ENCODE results near the gene BRPF1.
A peak's percentile ranks its signal among the peaks of the same experiment; 100 is the strongest.

Gene BRPF1, protein sequence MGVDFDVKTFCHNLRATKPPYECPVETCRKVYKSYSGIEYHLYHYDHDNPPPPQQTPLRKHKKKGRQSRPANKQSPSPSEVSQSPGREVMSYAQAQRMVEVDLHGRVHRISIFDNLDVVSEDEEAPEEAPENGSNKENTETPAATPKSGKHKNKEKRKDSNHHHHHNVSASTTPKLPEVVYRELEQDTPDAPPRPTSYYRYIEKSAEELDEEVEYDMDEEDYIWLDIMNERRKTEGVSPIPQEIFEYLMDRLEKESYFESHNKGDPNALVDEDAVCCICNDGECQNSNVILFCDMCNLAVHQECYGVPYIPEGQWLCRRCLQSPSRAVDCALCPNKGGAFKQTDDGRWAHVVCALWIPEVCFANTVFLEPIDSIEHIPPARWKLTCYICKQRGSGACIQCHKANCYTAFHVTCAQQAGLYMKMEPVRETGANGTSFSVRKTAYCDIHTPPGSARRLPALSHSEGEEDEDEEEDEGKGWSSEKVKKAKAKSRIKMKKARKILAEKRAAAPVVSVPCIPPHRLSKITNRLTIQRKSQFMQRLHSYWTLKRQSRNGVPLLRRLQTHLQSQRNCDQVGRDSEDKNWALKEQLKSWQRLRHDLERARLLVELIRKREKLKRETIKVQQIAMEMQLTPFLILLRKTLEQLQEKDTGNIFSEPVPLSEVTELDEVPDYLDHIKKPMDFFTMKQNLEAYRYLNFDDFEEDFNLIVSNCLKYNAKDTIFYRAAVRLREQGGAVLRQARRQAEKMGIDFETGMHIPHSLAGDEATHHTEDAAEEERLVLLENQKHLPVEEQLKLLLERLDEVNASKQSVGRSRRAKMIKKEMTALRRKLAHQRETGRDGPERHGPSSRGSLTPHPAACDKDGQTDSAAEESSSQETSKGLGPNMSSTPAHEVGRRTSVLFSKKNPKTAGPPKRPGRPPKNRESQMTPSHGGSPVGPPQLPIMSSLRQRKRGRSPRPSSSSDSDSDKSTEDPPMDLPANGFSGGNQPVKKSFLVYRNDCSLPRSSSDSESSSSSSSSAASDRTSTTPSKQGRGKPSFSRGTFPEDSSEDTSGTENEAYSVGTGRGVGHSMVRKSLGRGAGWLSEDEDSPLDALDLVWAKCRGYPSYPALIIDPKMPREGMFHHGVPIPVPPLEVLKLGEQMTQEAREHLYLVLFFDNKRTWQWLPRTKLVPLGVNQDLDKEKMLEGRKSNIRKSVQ (N-terminal part only)

GRCh38 chr3:9731206-9732079 lies at the start of gene BRPF1:
TSS of gene BRPF1 (plus strand) at chr3:9731735. CDS start at chr3:9734141, 2,406 bp downstream.
- peak within 1 kb of the TSS; percentile 88 for H3K4me3 ChIP-seq (ENCODE audit: low read depth, low read length)
- TF ChIP-seq, protein P1, sequence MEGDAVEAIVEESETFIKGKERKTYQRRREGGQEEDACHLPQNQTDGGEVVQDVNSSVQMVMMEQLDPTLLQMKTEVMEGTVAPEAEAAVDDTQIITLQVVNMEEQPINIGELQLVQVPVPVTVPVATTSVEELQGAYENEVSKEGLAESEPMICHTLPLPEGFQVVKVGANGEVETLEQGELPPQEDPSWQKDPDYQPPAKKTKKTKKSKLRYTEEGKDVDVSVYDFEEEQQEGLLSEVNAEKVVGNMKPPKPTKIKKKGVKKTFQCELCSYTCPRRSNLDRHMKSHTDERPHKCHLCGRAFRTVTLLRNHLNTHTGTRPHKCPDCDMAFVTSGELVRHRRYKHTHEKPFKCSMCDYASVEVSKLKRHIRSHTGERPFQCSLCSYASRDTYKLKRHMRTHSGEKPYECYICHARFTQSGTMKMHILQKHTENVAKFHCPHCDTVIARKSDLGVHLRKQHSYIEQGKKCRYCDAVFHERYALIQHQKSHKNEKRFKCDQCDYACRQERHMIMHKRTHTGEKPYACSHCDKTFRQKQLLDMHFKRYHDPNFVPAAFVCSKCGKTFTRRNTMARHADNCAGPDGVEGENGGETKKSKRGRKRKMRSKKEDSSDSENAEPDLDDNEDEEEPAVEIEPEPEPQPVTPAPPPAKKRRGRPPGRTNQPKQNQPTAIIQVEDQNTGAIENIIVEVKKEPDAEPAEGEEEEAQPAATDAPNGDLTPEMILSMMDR (conservative IDR thresholded peaks at IDR 0.05; ENCODE audit: low read depth, low read length), result peak; percentile 28
- DNase-seq (ENCODE audit: low read depth), result peak; percentile 100

- TF ChIP-seq, protein P1 (conservative IDR thresholded peaks at IDR 0.05; ENCODE audit: low read depth, low read length), result no peak
- no peak for DNase-seq (ENCODE audit: low read depth)
- no peak overlapping the region for H3K4me3 ChIP-seq (ENCODE audit: low read depth, low read length)
Measured at GRCh38 chr3:9682096-9682495, 49.4 kb upstream of the BRPF1 start.

GRCh38 chr3:9683426-9683825 lies 48.1 kb upstream of the BRPF1 start:
- no peak overlapping the region for H3K4me3 ChIP-seq (ENCODE audit: low read depth, low read length)
- TF ChIP-seq, protein P1 (conservative IDR thresholded peaks at IDR 0.05; ENCODE audit: low read depth, low read length), result no peak
- DNase-seq (ENCODE audit: low read depth), result no peak

DNA sequence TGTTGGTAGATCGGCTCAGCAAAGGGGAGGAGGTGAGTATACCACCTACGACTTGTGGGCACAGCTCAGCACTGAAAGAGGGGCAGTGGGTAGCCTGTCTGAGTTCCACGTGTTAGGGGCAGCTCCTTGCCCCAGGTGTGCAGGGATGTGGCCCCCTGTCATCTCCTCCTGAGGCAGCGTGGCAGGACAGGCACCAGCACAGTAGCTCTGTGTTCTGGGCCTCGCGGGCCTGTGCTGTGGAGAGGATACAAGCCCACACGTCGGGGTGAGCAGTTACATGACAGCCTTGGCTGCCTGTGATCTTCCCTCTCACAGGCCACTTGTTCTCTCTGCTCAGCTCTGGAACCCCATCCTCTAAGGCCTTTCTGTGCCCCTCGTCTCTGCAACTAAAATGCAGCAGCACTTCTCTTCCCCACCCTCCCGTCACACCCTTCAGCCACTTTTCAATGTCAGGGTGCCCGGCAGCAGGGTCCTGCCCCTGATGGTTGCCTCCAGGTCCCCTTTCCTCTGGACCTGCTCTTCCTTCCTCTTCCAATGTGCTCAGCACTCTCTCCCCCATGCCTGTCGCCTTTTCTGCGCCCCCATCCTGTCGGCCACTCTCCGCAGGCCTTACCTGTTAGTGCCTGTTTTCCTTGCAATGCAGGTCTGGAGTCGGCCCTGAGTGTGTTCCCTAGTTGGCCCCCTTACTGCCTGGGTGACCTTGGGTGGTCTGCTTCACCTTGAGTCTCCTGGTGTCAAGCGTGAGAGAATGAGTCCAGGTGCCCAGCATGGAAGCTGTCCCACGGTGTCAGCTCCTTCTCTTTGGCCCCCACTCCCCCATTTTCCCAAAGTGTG lies 46.1 kb upstream of the BRPF1 start:
- no peak for DNase-seq (ENCODE audit: low read depth)
- H3K4me3 ChIP-seq (ENCODE audit: low read depth, low read length), result no peak overlapping the region
- TF ChIP-seq, protein P1 (conservative IDR thresholded peaks at IDR 0.05; ENCODE audit: low read depth, low read length), result no peak

DNA sequence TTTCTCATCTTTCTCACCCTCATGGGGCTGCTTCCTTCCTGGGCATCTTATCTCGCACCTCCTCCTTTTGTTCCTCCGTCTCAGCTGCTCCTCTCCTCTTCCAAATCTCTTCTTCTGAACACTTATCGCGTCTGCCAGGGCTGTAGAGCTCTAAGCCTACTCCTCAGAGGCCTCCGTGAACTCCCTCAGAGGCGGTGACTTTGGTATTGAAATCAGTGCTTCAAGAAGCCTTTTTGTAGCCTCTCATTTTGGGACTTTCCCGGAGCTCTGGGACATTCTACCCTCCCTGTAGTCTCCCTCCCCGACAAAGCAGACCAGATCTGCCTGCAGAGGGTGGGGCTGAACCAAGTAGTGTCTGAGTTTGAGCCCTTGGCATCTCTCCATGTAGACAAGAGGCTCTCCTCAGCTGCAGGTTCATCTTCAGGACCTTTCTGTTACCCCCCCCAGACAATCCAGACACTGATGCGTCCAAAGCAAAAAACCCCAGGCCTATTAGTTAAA lies 45.4 kb upstream of the BRPF1 start:
- TF ChIP-seq, protein P1 (conservative IDR thresholded peaks at IDR 0.05; ENCODE audit: low read depth, low read length), result no peak
- no peak for DNase-seq (ENCODE audit: low read depth)
- no peak overlapping the region for H3K4me3 ChIP-seq (ENCODE audit: low read depth, low read length)

All from choroid plexus epithelial cell (primary cell).